ENCODE measurements around the gene SLC9A6.

GRCh38 chrX:136021903-136022302, 36.7 kb downstream of the SLC9A6 start:
- TF ChIP-seq POLR2A (IDR thresholded peaks at IDR 0.05): no peak
- TF ChIP-seq, protein P1, sequence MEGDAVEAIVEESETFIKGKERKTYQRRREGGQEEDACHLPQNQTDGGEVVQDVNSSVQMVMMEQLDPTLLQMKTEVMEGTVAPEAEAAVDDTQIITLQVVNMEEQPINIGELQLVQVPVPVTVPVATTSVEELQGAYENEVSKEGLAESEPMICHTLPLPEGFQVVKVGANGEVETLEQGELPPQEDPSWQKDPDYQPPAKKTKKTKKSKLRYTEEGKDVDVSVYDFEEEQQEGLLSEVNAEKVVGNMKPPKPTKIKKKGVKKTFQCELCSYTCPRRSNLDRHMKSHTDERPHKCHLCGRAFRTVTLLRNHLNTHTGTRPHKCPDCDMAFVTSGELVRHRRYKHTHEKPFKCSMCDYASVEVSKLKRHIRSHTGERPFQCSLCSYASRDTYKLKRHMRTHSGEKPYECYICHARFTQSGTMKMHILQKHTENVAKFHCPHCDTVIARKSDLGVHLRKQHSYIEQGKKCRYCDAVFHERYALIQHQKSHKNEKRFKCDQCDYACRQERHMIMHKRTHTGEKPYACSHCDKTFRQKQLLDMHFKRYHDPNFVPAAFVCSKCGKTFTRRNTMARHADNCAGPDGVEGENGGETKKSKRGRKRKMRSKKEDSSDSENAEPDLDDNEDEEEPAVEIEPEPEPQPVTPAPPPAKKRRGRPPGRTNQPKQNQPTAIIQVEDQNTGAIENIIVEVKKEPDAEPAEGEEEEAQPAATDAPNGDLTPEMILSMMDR (IDR thresholded peaks at IDR 0.05): no peak
- TF ChIP-seq EP300 (IDR thresholded peaks at IDR 0.05): no peak
